ENCODE results near the gene RTN4RL1.

RTN4RL1 gene

DNA sequence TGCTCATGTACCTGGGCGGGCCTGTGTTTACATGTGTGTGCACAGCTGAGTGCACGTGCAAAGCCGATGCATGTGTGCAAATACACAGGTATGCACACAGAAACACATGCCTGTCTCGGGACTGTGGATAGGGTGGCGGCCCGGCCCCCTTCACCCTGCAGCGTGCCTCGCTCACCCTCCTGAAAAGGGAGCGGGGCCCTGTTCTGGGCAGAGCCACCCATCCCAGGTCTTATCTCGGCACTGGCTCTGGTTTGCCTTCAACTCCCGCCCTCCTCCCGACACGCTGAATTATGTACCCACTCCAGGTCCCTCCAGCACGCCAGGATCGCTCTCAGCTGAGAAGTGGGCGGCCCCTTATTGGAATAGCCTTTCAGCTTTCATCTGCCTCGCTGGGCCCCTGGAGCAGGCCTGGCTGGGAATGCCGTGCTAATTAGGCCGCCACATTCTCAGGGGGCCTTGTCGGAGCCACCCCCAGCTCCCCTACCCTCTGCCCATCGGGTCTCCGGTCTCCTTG, 77.8 kb downstream of the RTN4RL1 start:
- TF ChIP-seq, protein P1, sequence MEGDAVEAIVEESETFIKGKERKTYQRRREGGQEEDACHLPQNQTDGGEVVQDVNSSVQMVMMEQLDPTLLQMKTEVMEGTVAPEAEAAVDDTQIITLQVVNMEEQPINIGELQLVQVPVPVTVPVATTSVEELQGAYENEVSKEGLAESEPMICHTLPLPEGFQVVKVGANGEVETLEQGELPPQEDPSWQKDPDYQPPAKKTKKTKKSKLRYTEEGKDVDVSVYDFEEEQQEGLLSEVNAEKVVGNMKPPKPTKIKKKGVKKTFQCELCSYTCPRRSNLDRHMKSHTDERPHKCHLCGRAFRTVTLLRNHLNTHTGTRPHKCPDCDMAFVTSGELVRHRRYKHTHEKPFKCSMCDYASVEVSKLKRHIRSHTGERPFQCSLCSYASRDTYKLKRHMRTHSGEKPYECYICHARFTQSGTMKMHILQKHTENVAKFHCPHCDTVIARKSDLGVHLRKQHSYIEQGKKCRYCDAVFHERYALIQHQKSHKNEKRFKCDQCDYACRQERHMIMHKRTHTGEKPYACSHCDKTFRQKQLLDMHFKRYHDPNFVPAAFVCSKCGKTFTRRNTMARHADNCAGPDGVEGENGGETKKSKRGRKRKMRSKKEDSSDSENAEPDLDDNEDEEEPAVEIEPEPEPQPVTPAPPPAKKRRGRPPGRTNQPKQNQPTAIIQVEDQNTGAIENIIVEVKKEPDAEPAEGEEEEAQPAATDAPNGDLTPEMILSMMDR (IDR thresholded peaks at IDR 0.05; ENCODE audit: low read depth, low read length, missing control alignments) = no peak
- DNase-seq (ENCODE audit: low read depth) = no peak
- in situ Hi-C loops (cut with HindIII; ENCODE audit: low sequenced_read_pairs) = no loop called here
- no peak overlapping the region for H3K4me3 ChIP-seq (ENCODE audit: low read depth, low read length)

DNA sequence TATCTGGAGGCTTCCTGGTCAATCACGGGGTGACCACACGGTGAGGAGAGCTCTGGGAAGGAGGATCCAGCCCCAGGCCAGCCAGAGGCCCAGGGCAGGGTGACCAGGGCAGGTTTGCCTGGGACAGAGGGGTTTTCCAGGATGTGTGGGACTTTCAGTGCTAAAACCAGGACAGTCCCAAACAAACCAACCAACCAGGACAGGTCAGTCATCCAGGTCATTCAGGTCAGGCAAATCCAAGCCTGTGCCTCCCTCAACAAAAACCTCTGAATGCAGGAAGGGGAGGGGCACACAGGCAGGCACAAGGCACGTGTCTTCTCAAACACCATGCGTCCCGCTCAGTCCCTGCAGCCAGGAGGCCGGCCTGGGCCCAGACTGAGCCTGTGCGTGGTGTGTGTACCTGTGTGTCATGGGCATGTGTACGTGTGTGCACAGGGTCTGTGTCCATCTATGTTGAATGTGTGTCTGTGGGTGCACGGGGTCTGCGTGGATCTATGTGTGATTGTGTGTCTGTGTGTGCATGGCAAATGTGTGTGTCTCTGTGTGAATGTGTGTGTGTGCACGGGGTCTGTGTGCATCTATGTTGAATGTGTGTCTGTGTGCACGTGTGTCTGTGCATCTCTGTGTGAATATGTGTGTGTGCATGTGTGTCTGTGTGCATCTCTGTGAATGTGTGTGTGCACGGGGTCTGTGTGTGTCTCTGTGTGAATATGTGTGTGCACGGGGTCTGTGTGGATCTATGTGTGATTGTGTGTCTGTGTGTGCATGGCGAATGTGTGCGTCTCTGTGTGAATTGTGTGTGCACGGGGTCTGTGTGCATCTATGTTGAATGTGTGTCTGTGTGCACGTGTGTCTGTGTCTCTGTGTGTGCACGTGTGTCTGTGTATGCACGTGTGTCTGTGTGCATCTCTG, 78.9 kb downstream of the RTN4RL1 start:
- H3K4me3 ChIP-seq (ENCODE audit: low read depth, low read length) = no peak overlapping the region
- in situ Hi-C loops (cut with HindIII; ENCODE audit: low sequenced_read_pairs) = no loop called here
- no peak for DNase-seq (ENCODE audit: low read depth)
- TF ChIP-seq, protein P1 (IDR thresholded peaks at IDR 0.05; ENCODE audit: low read depth, low read length, missing control alignments) = no peak

- H3K4me3 ChIP-seq (ENCODE audit: low read depth, low read length) = no peak overlapping the region
- in situ Hi-C loops (cut with HindIII; ENCODE audit: low sequenced_read_pairs) = no loop called here
- no peak for DNase-seq (ENCODE audit: low read depth)
- TF ChIP-seq, protein P1 (IDR thresholded peaks at IDR 0.05; ENCODE audit: low read depth, low read length, missing control alignments) = no peak
These were observed 79.5 kb downstream of the RTN4RL1 start for GRCh38 chr17:1945621-1946020.

DNA sequence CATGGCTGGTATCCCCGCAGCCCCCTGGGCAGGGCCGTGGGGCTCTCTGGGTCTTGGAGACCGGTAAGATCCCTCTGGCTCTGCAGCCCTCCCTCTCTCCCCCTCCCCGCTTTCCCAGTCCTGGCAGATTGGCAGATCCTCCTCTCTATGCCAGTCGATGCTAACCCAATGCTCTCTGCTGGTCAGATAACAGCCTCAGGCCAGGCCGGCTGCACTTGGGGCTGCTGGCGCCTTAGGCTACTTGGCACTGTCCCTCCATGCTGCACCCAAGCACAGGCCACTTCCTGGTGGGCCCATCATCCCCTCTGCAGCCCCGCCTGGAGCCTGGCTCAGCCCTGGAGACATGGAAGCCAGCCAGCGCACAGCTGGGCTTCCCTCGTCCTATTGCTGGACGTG, 81.7 kb downstream of the RTN4RL1 start:
- no peak for DNase-seq (ENCODE audit: low read depth)
- H3K4me3 ChIP-seq (ENCODE audit: low read depth, low read length) = no peak overlapping the region
- TF ChIP-seq, protein P1 (IDR thresholded peaks at IDR 0.05; ENCODE audit: low read depth, low read length, missing control alignments) = no peak
- in situ Hi-C loops (cut with HindIII; ENCODE audit: low sequenced_read_pairs) = no loop called here

DNA sequence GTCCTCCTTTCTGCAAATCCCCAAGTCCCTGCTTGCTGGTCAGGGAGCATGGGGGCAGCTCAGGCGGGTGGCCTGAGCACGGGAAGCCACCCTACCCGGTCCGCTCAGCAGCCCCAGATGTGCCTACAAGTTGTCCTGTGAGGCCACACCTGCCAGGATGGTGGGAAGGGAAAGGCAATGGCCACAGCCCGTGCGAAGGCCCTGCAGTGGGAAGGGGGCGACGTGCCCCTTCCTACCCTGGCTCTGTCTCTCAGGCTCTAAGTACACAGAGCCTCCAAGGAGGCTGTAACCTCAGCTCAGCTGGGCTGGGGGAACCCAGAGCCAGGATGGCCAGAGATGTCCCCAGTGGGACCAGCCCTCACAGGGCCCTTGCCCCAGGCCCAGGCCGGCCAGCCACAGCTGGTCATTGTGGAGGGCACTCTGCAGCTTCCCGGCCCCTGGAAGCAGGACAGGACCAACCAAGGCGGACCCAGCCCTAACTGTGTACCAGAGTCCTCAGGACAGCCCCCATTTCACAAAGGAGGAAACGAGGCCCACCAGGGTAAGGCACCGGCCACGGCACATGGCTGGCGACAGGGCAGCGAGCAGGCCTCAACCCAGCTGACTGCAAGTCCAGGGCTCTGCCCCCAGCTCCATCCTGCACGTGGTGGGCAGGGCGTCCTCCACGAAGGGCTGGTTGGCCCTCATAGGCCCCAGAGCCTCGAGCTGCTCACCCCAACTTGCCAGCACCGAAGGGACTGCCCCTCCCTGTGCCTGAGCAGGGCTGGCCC, 82.3 kb downstream of the RTN4RL1 start:
- in situ Hi-C loops (cut with HindIII; ENCODE audit: low sequenced_read_pairs) = no loop called here
- TF ChIP-seq, protein P1 (IDR thresholded peaks at IDR 0.05; ENCODE audit: low read depth, low read length, missing control alignments) = no peak
- no peak overlapping the region for H3K4me3 ChIP-seq (ENCODE audit: low read depth, low read length)
- DNase-seq (ENCODE audit: low read depth) = no peak

GRCh38 chr17:1942066-1942365, 83.1 kb downstream of the RTN4RL1 start:
- DNase-seq (ENCODE audit: low read depth) = no peak
- in situ Hi-C loops (cut with HindIII; ENCODE audit: low sequenced_read_pairs) = no loop called here
- TF ChIP-seq, protein P1 (IDR thresholded peaks at IDR 0.05; ENCODE audit: low read depth, low read length, missing control alignments) = no peak
- no peak overlapping the region for H3K4me3 ChIP-seq (ENCODE audit: low read depth, low read length)

All from astrocyte of the cerebellum (primary cell).